Measurements from ENCODE around the gene RSPH3. TPM values are rescaled to one million over a fixed set of nuclear protein-coding genes. Genes with fewer than 3 reads are reported as not detected.

RSPH3 gene
- total RNA-seq (2021; fragmentation: NEBNext Ultra II Directional; extraction: Animal tissue kit (Norgen Biotek cat#: 25700)) (2.7 and 3.8 TPM in 2 replicates), polyA plus RNA-seq (2011; rRNA removed) (0.58 and 0.60 TPM in 2 replicates), polyA minus RNA-seq (2011; rRNA and poly(A)+ RNA removed) (0.88 and 1.2 TPM in 2 replicates)
- 0.67 TPM for polyA plus RNA-seq (2011; cell fraction: cytosol; rRNA removed)
- polyA plus RNA-seq (2011; cell fraction: nucleus; rRNA removed): 1.9 TPM
- 1.5 to 2.3 TPM (median 2.1 TPM) in 4 replicates for polyA plus RNA-seq (2012, experiment 1 of 2)
- 0.33 TPM for polyA plus RNA-seq (2012, experiment 2 of 2)
- polyA plus RNA-seq (2013, experiment 1 of 2): 1.9 TPM
- polyA plus RNA-seq (2013, experiment 2 of 2): 1.4 TPM
- 1.3 TPM for polyA minus RNA-seq (2011; cell fraction: cytosol; rRNA and poly(A)+ RNA removed)
- polyA minus RNA-seq (2011; cell fraction: nucleus; rRNA and poly(A)+ RNA removed): 3.0 TPM
- long read RNA-seq, experiment 1, partial matches to known transcripts: 2 of 3 reads
- long read RNA-seq, experiment 1, other reads (novel, unspliced or antisense): 1 of 3 reads
- long read RNA-seq, experiment 2, partial matches to known transcripts: 1 of 1 reads
- long read RNA-seq, experiment 2, other reads (novel, unspliced or antisense): 0 of 1 reads

- Histone ChIP-seq H4K5ac (ENCODE audit: insufficient read length, low read depth, low read length) (peak within 1 kb of the TSS; percentile 87), H3K4me3 (ENCODE audit: extremely low read depth in 1 of 4, insufficient read depth in 2 of 4, low read depth in 3 of 4, low read length in 4 of 4) (peak within 1 kb of the TSS; percentile 68 to 82 (median 78)), H4K8ac (ENCODE audit: extremely low read depth, insufficient read depth, low read length) (peak within 1 kb of the TSS; percentile 87), H3K18ac (ENCODE audit: extremely low read depth, low read length) (peak within 1 kb of the TSS; percentile 86), H3K79me1 (ENCODE audit: low read depth, low read length) (no peaks in the 10 kb centered on the region), H3K9ac (replicated peaks in 1 of 4; ENCODE audit: extremely low read depth in 1 of 4, low read depth in 3 of 4, low read length in 3 of 4) (peak within 1 kb of the TSS; percentile 78 to 94 (median 86)), H2AFZ (ENCODE audit: low read length) (peak within 1 kb of the TSS; percentile 64; the same call in 1 of the 2 replicates), H3K23me2 (ENCODE audit: low read depth, low read length) (peaks cover 11% of the 10 kb centered on the region), H3K27ac (ENCODE audit: low read depth, low read length) (peak within 1 kb of the TSS; percentile 92), H3K36me3 (ENCODE audit: control insufficient read depth in 2 of 4, insufficient read depth in 4 of 4, low read length in 3 of 4) (no peaks in the 10 kb centered on the region), H3K4me2 (ENCODE audit: insufficient read depth in 1 of 2, low read depth in 2 of 2, low read length in 2 of 2) (peak within 1 kb of the TSS; percentile 89 to 94), H4K91ac (replicated peaks; ENCODE audit: insufficient read length, low read length) (peak within 1 kb of the TSS; percentile 97), H2BK20ac (ENCODE audit: low read length) (no peak within 1 kb of the TSS), H2BK15ac (ENCODE audit: low read length) (peak within 1 kb of the TSS; percentile 90; the same call in 1 of the 2 replicates), H3K23ac (ENCODE audit: insufficient read length) (no peak within 1 kb of the TSS), H2BK5ac (ENCODE audit: low read depth, low read length) (peak within 1 kb of the TSS; percentile 85), H3K56ac (replicated peaks; ENCODE audit: insufficient read length, low read depth, low read length) (peak within 1 kb of the TSS; percentile 99), H3K27me3 (replicated peaks in 1 of 4; ENCODE audit: control insufficient read depth in 3 of 4, extremely low read depth in 1 of 4, insufficient read depth in 3 of 4, low read length in 3 of 4) (no peaks in the 10 kb centered on the region), H2BK12ac (ENCODE audit: low read depth, low read length) (peak within 1 kb of the TSS; percentile 97), H2BK120ac (replicated peaks; ENCODE audit: low read depth, low read length) (no peak within 1 kb of the TSS), H3K79me2 (ENCODE audit: control insufficient read depth in 1 of 2, insufficient read depth in 2 of 2, low read length in 2 of 2) (no peaks in the 10 kb centered on the region), H3K4ac (replicated peaks; ENCODE audit: insufficient read length, low read depth, low read length) (peak within 1 kb of the TSS; percentile 89), H4K20me1 (replicated peaks in 1 of 2; ENCODE audit: control insufficient read depth in 1 of 2, insufficient read depth in 2 of 2, low read length in 2 of 2) (no peaks in the 10 kb centered on the region), H3K14ac (ENCODE audit: insufficient read length) (no peak within 1 kb of the TSS), H3K4me1 (replicated peaks in 1 of 4; ENCODE audit: control insufficient read depth in 3 of 4, insufficient read depth in 4 of 4, low read length in 3 of 4) (peaks cover 0 to 2% (median 0%) of the 10 kb centered on the region in 4 experiments; a peak in 2 of 7 replicates), H3K9me3 (ENCODE audit: insufficient read depth in 2 of 2, low read depth in 1 of 2, low read length in 1 of 2) (no peaks in the 10 kb centered on the region), H2AK5ac (ENCODE audit: low read depth, low read length) (no peak within 1 kb of the TSS)
- 1% methylated on average over 45 of the region's 50 CpGs; no CpG with 5 or more reads in 1 of the 2 experiments for WGBS, 2 experiments (ENCODE audit: extremely low coverage in 1 of 2, insufficient coverage in 1 of 2, insufficient read length in 1 of 2, insufficient replicate concordance in 2 of 2, low coverage in 1 of 2, low lambda C conversion rate in 2 of 2, missing lambda C conversion rate in 1 of 2)
- ChIA-PET CTCF (ENCODE audit: partially characterized antibody) (interaction anchor here (0.8 to 2.6 kb wide), 14 partner anchors 9 to 297 kb away, joined by 3 to 11 read pairs (median 4); no protein-coding TSS in a partner anchor), POLR2A (ENCODE audit: partially characterized antibody) (interaction anchor here (0.6 to 1.8 kb wide), 15 partner anchors 9 to 326 kb away, joined by 3 to 9 read pairs (median 4); no protein-coding TSS in a partner anchor)
- no peak for FAIRE-seq
- peak; percentile 93 to 96 for DNase-seq (ENCODE audit: low read depth in 1 of 2, low spot score in 2 of 2)
- TF ChIP-seq SIN3A (conservative IDR thresholded peaks at IDR 0.05 in 1 of 2, IDR thresholded peaks at IDR 0.05 in 1 of 2; ENCODE audit: low read depth in 1 of 2, low read length in 2 of 2) (peak; percentile 92 to 96; a peak in 3 of 4 replicates), HDAC2 (IDR thresholded peaks at IDR 0.05; ENCODE audit: borderline replicate concordance in 1 of 2, low read depth in 2 of 2, low read length in 2 of 2) (peak in 1 of 2 experiments; percentile 85; a peak in 1 of 4 replicates), SRF (IDR thresholded peaks at IDR 0.05; ENCODE audit: low read depth, low read length) (peak; percentile 45; the same call in 1 of the 2 replicates), YY1 (IDR thresholded peaks at IDR 0.05; ENCODE audit: low read depth, low read length) (peak; percentile 84), CHD2 (IDR thresholded peaks at IDR 0.05; ENCODE audit: low read length) (no peak), ATF2 (IDR thresholded peaks at IDR 0.05; ENCODE audit: low read length) (no peak)
Measured at GRCh38 chr6:158999666-159000403, at the start of gene RSPH3. Gene RSPH3, minus strand, starts transcription at chr6:159000202. Its CDS starts 652 bp downstream, at chr6:158999550.

All from H1 (cell line).